Endothelial cell of umbilical vein (primary cell): ENCODE data around the gene GRK1.

Experiments used
- CTCF ChIP-seq, 2 donors: IDR thresholded peaks; 1 replicate in 1 of 2; 2 replicates in 1 of 2; pipeline ENCODE4 v1.5.1; 2011; ENCODE audit warnings: low read length in 2 of 2, mild to moderate bottlenecking in 2 of 2, moderate library complexity in 2 of 2, control low read depth in 1 of 2, inconsistent platforms in 1 of 2, low read depth in 1 of 2; ENCODE audit not compliant: insufficient read depth in 1 of 2; ENCODE audit errors: extremely low read depth in 1 of 2
- EZH2 ChIP-seq: IDR thresholded peaks from 2 replicates; pipeline ENCODE4 v1.6.1; 2012; ENCODE audit warnings: borderline replicate concordance, low read depth, mild to moderate bottlenecking, moderate library complexity, low read length, inconsistent platforms; ENCODE audit not compliant: severe bottlenecking
- MYC ChIP-seq: IDR thresholded peaks from one replicate; pipeline ENCODE4 v1.6.1; 2011; ENCODE audit warnings: mild to moderate bottlenecking, low read depth, low read length
- POLR2A ChIP-seq: IDR thresholded peaks from 2 replicates; pipeline ENCODE4 v1.6.1; 2012; ENCODE audit warnings: low read depth, mild to moderate bottlenecking, control low read depth, low read length
- POLR2AphosphoS5 ChIP-seq: IDR thresholded peaks from 2 replicates; pipeline ENCODE4 v1.6.1; 2012; ENCODE audit warnings: low read depth, mild to moderate bottlenecking, control low read depth, low read length, moderate library complexity; ENCODE audit not compliant: insufficient read depth

DNA sequence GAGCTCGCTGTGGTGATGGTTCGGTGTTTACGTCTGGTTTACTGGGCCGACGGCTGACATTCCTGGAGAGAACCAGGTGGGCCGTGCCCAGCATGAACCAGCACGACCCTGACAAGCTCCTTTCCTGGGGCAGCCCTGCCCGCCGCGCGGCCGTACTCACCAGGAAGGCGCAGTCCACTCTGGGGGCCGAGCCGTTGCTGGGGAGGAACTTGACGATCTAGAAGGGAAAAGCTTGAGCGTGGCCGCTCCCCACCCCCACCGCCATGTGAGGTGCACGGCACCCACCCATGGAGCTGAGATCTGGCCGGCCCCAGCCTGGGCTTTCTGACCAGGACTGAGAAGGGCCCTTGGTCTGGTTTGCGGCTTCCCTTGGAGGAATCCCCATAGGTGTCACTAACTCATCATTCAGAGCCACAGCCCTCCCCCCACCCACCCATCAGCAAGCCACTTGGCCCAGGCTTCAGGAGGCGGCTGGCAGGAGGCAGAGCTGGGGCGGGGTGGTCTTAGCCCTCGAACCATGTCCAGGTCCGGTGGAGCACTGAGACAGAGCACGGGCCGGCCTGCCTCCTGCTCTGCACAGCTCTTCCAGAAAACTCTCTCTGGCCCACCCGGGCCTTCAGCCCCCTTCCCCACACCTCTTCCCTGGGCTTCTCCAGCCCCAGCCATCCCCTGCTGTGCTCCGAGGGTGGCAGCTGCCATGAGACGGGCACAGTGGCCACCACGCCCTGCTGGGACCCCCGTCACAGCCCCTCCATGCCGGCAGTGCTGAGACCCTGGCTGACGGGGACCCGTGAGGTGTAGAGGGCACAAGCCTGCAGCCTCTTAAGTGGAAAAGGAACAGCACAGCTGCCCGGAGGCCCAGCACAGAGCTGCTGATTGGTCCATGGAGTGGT, 15.3 kb upstream of the GRK1 start:
- no peak for TF ChIP-seq CTCF (IDR thresholded peaks at IDR 0.05; ENCODE audit: extremely low read depth in 1 of 2, insufficient read depth in 1 of 2, low read depth in 1 of 2, low read length in 2 of 2)
- no peak for TF ChIP-seq POLR2A
- TF ChIP-seq EZH2, result no peak
- TF ChIP-seq POLR2AphosphoS5, result no peak
- TF ChIP-seq MYC, result no peak
